Stimulated activated naive CD4-positive, alpha-beta T cell treated with Interleukin-2 at 50 U/mL for 16 hours (primary cell): ENCODE measurements around the gene RPRM.
"Not testable (repeated sequence)": the region's sequence is repeated elsewhere in the genome, so short reads cannot be mapped to it uniquely, and the experiment has no call there.

ENCODE experiments used
- DNase-seq: peaks from one replicate; lab custom pipeline; 2025; lab: John Stamatoyannopoulos, UW

RPRM gene

DNA sequence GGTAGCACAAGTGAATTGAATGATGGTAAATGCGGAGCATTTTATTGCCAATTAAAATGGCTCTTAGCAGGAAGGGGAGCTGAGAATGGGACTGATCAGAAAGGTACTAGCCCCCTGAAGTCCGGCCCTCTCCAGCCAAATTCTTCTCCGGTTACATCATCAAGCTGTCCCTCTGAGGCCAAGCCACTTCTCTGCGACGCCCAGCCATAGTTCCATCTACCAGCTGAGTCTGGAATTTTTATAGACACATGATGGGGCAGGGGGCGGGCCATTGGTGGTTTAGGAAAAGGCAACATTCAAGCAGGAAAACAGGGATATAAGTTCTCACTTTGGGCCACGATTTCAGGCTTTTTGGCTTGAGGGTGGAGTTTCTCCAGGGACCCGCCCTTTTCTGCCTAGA, 22.7 kb downstream of the RPRM start:
- DNase-seq: no peak

DNA sequence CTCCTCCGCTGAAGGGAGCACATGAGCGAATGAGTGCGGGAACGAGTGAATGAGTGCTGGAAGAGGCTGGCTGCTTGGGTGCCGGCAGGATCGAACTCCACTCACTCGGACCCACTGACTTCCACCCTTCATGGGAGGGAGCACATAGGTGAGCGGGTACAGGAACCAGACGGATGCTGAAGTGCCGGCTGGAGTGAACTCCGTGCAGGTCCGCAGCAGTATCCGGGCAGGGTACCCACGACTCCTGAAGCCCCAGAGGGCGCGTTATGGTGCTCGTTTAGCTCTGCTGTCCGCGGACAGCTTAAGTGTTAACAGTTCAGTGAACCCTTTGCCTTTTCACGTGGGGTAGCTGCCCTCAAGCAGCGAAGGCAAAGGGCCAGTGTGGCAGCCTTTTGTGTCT, 23.2 kb downstream of the RPRM start:
- DNase-seq: no peak

DNA sequence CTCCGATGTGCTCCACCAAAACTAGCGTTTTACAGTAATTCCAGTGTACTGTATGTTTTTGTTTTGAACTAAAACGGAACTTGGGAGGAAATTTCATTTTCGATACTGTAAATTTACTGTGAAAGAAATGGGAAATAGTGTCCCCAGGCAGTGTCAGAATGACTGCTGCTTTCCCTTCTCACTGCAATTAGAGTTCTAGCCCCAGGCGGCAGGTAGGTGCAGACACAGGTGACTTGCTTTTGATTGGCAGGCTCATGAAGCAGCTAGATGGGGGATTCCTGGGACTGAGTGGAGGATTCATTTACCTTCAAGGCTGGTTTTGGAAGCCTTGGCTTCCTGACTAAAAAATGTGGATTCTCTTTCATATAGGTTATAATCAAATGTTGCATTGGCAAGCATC, 27.0 kb downstream of the RPRM start:
- DNase-seq: no peak

DNA sequence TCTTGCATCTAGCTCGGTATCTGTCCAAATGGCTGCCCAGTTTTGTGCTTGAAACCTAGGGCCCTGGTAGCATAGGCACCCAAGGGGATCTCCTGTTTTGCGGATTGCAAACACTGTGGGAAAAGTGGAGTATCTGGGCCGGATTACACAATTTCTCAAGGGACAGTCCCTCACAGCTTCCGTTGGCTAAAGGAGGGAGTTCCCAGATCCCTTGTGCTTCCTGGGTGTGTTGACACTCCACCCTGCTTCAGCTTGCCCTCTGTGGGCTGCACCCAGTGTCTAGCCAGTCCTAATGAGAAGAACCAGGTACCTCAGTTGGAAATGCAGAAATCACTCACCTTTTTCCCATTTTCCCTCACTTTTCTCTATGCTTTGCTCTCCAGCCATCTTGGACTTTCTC, 35.5 kb downstream of the RPRM start:
- DNase-seq: no peak

DNA sequence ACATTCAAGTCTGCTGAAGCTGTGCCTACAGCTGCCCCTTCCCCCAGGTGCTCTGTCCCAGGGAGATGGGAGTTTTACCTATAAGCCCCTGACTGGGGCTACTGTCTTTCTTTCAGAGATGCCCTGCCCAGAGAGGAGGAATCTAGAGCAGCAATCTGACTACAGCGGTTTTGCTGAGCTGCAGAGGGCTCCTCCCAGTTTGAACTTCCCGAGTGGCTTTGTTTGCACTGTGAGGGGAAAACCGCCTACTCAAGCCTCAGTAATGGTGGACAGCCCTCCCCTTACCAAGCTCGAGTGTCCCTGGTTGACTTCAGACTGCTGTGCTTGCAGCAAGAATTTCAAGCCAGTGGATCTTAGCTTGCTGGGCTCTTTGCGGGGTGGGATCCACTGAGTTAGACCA, 35.9 kb downstream of the RPRM start:
- not testable (repeated sequence) for DNase-seq

DNA sequence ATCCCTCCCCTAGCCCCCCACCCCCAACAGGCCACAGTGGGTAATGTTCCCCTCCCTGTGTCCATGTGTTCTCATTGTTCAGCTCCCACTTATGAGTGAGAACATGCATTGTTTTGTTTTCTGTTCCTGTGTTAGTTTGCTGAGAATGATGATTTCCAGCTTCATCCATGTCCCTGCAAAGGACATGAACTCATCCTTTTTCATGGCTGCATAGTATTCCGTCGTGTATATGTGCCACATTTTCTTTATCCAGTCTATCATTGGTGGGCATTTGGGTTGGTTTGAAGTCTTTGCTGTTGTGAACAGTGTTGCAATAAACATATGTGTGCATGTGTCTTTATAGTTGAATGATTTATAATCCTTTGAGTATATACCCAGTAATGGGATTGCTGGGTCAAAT, 38.5 kb downstream of the RPRM start:
- not testable (repeated sequence) for DNase-seq

DNA sequence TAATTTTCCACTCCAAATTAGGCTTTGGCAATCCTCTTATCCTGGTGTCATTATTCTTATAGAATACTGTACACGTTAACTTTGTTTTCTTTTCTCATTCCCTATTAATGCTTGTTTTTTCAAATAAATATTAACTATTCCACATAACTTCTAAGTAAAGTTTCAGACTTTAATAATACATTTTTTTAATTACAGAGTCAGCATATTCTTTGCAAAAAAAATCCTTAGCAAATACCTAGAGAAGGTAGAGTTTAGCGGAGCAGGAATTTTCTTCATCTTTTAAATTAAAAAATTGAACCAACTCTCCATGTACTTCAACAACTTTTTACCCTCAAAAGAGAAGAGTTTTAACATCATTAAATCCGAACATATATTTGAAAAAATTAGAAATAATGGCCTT, 45.2 kb downstream of the RPRM start:
- DNase-seq: no peak

DNA sequence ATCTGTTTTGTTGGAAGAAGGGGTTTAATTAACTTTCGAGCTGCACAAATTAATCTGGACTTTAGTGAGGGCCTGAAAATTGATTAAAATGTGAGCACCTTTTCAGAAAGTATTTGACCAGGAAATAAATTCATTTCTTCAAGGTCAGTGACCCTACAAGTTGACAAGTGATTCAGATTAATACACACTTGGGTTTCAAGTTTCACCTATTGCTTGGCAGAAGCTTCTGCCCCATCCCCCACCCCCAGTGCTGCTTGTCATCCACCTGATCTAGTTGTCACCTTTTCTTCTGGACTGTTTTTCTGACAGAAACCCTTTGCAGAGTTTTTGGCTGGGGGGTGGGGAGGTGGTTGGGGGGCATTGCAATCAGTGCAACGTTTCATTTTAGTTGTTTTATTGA, 46.2 kb downstream of the RPRM start:
- DNase-seq: no peak

DNA sequence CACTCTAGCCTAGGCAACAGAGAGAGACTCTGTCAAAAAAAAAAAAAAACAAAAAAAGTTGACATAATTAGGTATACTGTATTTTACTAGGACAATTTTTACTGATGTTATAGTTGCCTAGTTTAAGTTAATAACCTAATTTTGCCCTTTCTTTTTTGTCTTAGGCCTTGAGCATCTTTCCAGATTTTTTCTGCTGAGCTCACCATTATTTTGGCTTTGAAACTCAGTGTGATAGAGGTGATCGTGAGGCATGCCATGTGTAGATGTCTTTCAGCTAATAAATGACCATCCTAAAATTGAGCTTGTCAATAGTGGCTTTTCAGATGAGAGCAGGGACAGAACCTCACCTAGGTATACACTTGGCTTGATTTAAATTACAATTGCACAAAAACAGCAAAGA, 47.4 kb downstream of the RPRM start:
- DNase-seq: no peak
